Stimulated activated CD4-positive, alpha-beta T cell treated with anti-CD3 and anti-CD28 coated beads, Interleukin-1b, Interleukin-23, amount 100 ng/mL, for 1 hour (primary cell): ENCODE measurements around the gene NAIF1.
A peak's percentile ranks its signal among the peaks of the same experiment; 100 is the strongest.

Experiments used
- DNase-seq, 2 donors: peaks; one replicate each; pipeline ENCODE4 v3.0.0-alpha.2; 2020; ENCODE audit warnings: low read depth in 2 of 2

NAIF1 gene

DNA sequence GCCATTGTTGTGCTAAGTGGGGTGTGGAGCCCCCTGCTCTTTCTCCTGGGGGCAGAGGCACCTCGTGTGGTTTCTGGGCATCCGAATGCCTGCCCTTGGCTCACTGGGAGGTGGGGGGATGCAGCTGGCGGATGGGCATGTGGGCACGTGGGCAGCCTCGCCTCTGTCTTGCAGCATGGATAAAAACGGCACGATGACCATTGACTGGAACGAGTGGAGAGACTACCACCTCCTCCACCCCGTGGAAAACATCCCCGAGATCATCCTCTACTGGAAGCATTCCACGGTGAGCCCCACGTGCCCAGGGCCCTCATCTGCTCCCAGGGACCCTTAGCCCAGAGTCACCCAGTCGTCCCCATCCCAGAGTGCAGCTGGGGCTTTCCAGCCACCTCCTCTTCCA is 35.1 kb upstream of the NAIF1 start:
- DNase-seq, result no peak

DNA sequence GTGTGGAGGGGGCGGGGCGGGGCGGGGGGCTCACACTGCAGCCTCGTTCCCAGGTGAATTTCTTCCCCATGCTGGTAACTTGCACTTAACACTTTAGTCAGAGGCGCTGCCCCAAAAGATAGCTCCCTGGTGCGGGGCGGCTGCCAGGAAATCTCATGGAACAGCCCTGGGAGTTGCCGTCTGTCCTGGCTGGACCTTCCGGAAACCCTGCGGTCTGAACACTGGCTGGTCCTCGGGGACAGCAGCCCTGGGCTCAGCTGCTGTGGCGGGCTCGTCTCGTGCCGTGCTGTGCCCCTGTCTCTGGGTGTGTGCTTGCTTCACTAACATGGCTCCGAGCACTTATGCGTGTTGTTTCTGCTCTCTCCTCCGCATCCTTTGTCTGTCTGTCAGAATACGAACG is 34.6 kb upstream of the NAIF1 start:
- DNase-seq, result no peak

DNA sequence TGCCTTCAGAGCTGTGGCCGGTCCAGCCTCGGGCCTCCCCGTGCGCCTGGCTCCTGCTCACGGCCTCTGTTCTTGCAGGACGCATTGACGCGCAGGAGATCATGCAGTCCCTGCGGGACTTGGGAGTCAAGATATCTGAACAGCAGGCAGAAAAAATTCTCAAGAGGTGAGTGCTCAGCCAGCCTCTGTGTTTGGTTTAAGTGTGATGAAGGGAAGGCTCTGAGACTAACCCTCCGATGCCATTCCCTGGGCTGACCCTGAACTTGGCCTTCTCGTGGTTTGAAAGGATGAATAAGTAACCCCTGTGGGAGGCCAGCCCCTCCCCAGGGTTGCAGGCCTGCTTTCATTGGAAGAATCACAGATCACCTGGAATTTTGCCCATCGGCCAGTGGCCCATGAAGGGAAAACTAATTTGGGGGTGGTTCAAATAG is 34.1 kb upstream of the NAIF1 start:
- DNase-seq, result no peak

DNA sequence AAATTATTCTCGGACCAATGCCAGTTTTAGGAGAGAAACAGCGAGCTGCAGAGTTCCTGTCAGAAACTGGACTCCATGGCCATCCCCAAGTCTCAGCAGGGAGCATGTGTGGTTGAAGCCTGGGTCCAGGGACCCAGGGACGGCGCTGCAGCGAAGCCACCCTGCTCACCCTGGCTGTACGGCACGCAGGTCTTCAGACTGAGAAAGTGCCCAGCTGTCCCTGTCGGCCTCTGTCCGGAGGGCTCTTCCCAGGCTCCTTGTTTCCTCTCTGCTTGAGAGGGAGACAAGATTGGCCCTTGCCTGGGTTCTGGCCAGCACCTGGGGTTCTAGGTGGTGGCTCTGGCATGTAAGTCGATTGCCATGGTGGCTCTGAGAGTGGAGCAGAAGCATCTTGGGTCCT is 33.5 kb upstream of the NAIF1 start:
- DNase-seq, result no peak

DNA sequence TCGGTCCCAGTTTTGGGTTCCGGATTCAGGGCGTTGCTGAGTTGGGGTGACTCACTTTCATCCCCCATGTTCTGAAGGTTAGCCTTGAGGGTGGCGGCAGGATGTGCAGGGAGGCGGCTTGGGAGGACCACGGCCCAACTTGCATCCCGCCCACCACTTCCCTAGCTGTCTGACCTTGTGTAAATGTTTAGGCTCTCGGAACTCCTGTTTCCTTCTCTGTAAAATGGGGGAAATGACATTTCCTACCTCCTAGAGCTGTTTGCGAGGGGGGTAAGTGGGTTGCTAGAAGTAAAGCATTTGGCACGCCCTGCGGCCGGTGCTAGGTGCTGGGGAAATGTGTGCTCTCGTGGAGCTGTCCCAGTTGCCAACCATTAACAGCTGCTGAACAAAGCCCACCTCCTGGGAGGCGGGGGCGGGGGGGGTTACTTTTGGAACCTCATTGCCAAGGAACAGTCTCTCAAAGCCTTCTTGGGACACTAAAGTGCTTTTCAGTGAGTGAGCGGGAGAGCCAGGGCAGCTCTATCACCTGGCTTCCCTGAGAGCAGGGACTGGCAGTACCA is 32.9 kb upstream of the NAIF1 start:
- no peak for DNase-seq

DNA sequence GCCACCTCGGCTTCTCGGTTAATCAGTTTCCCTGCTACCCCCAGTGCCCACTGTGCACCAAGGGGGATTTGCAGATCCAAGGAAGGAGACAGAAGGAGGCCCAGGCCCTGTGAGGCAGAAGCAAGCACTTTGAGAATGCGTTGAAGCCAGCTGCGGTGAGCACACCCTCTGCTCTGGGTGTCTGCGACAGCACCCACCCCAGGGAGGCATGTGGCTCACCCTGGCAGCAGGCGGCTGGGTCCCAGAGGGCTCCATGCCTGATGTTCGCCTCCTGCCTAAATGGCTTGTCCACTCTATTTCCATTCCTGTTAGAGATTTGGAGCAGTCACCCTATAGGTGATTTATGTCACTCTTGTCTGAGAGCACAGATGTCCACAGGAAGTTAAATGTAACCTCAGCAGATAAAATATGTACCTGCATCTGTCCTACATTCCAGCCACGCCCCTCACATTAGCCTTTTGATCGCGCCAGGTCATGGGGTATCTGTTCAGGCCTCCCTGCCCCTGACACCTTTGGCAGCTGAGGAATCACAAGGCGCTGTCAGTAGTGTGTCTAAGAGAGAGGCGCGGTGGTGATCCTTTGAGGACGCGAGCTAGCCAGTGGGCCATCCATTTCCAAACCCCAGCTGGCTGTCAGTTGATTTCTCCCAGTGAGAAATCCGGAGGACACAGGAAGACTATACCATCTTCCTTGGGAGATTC is 32.3 kb upstream of the NAIF1 start:
- no peak for DNase-seq

DNA sequence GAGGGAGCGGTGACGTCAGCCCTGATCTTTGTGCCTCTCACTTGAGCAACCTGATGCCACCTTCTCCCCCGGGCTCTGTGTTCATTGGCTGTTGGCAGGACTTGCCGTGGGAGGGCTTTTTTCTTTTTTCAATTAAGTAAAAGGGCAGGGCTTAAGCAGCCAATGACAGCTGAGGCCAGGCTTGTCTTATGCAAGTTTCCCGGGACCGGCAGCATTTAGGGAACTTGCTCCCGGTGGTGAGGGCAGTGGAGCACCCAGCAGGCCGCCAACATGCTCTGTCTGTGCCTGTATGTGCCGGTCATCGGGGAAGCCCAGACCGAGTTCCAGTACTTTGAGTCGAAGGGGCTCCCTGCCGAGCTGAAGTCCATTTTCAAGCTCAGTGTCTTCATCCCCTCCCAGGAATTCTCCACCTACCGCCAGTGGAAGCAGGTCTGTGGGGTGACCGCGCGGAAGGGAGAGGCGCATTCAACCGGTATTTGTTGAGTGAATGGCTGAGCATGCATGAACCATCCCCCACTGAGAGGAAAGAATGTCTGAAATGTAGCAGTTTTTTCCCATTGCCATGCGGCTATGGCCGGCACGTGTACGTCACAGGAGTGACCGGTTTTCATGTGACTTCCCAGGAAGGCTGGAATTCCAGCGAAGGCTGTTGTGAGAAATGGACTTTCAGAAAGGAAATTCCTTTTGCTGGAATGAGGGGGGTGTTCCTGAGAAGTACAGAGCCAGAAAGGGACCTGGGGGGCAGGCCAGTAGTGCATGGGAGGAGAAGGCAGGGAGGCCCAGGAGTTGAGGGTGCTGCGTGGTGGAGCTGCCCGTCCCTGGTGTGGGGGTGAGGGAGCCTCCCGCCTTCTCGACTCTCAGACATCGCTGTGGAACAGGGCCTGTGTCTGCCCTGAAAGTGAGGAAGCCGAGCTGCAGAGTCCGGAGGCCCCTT is 31.4 kb upstream of the NAIF1 start:
- DNase-seq, result peak in 1 of 2 donors; percentile 21

DNA sequence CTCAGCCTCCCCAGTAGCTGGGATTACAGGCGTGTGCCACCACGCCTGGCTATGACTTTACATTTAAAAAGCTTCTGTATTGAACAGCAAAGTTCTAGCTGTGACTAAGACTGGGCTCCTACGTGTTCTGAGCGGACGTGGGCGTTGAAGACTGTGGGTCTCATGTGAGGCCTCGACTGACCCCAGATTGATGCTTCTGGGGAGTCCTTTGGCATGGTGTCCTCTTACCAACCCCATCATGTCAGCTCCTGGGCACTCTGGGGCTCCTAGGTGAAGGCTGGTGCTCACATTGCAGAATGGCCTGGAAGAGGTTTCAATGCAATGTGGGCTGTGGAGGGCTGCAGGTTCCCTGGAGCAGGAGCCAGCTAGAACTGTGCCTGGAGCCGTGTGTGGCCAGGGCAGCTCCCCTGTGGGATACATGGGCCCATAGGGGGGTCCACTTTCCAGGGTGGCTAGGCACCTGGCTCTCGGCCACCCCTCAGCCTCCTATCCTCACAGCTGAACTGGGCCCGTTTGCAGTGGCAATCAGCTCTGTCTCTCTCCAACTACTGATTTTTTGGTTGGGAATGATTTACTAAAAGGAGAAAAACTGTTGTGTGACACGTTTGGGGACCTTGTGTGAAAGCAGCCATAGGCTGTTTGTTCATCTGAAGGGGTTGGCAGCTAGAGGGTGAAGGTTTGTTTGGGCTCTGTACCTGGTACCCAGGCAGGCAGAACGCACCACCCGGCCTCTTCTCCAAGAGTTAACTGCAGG is 30.6 kb upstream of the NAIF1 start:
- no peak for DNase-seq

DNA sequence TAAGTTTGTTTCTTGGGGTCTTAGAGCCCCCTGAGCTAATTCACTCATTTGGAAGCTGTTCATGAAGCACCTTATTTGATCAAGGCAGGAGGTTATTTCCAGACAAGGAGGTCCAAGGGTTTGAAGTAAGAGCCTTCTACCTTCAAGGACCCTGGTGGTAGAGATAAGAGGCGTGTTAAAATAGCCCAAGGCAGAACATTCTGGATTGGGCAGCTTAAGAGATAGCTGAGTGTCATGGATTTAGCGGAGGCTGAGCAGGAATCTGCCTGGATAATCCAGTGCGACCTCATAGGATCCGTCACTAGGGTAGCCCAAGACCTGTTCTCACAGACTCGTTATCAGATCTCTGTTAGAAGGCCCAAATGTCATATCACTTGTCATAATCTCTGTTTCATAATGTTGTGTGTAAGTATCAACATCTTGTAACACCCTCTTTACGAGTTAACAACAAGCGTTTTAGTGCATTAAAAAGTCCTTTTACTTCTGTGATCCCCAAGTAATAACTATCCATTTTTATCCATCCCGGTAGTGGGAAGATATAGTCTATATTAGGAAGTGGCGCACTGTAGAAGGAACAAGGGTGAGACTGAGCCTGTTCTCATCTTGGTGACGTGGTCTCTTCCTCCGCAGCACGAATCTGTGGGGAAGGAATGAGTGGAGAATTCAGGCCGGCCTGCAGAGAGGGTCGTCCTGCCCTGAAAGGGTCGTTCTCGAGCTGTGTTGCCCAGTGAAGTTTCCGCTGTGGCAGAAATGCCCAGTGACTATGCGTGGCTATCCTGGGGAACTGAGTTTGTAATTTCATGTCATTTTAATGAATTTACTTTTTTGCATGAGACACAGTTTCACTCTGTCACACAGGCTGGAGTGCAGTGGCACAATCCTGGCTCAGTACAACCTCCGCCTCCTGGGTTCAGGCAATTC is 29.8 kb upstream of the NAIF1 start:
- DNase-seq, result no peak

DNA sequence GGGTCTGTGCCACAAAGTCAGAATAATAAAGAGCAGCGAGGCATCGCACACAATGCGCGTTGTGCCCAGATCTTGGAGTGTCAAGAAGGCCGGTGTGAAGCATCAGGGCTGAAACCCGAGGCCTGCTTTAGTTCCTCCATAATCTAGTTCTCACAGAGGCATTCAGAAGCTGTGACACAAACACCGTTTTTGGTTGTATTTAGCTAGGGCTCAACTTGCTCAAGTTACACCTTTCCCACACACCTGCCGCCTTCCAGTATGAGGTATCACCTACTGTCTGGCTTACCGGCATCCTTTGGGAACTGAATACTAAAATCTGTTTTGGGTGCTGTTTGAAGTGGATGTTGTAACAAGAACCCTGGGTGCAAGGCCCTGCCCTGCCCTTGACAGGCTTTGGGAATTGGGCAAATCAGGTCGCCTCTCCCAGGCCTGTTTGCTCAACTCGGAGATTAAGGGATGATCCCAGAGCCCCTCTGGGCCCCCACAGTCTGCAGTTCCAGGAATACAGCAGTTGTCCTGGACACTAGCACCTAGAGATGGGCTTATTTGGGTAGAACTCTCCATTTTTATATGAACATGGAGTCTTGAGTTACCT is 27.9 kb upstream of the NAIF1 start:
- no peak for DNase-seq

DNA sequence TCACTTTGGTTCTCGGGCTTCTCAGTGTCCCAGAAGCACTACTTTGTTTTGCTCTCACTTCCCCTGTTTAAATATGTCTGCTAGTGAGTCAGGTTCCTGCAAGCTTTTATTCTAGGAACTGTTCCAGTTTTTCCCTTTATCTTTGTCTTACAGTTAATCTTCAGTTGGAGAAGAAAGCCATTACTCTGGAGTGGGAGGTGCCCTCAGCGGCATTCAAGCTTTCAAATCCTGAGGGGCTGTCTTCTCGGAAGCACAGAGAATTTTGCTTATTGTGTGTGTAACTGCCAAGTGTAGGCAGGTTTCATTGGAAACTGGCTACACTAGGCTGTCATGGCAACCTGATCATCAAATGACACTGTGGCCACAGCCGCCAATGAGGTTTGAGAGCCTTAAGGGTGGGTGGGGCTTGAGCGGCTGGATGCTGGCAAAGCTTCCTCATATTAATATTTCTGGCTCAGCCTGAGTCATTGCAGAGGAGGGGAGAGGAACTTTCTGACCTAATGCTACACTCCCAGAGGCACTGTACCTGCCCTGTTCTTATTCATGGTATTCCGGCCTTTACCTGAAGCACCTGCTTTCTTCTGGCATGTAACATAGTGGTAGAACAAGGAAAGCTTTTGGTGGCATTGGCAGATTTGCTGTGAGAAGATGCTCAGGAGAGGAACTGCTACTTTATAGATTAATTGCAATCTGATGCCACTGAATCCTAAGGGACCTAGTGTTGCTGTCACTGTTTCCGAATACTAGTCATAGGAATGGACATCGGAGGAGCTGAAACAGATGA is 27.2 kb upstream of the NAIF1 start:
- peak; percentile 21 to 53 for DNase-seq

DNA sequence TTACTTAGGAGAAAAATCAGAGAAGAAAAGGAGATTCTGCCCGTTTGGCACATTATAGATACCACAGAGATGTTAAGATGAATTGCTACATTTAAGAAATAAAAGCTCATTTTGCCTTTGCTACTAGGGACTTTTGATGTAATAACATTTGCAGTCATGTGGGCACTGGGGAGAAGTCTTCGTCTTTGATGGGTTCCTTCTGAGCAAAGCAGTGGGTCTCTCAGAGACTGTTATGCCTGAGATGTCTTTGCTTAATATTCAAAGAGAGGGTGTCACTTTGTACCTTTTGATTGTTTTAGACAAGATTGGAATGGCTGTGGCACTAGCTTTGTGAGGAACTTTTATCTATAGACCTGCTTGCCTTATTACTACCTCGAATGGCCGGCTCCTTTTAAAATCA is 25.9 kb upstream of the NAIF1 start:
- no peak for DNase-seq

DNA sequence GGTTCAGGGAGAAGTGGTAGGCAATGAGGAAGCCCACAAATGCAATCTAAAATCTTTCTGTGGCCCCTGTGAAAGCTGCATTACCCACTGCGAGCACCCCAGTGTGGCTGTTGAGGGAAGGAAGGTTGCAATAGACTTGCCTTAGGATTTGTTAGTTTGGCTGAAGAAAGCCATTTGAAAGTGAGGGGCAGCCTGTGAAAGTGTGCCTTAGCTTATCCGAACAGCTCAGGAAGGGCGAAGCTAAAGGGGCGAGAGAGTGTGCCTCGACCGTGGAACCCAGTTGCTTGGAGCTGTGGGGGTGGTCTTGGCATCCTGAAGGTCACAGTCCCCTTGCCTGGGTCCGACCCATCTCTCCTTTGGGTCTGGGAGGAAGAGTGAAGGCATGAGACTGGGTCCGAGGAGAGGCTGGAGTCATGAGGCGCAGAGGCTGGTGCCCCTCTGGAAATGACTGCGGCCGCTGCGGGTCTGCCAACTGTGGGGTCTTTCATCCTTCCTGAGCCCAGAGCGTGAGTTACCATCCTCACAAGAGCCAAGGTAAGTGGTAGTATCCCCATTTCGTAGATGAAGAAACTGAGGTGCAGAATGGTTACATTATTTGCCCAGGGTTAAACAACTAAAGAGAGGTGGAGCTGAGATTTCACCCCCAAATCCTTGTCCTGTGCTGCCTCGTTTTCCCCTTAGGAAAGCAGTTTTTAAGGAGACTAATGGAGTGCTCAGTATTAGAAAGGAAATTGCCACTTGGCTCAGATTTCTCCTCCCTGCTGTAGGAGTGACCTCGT is 25.3 kb upstream of the NAIF1 start:
- DNase-seq, result no peak

DNA sequence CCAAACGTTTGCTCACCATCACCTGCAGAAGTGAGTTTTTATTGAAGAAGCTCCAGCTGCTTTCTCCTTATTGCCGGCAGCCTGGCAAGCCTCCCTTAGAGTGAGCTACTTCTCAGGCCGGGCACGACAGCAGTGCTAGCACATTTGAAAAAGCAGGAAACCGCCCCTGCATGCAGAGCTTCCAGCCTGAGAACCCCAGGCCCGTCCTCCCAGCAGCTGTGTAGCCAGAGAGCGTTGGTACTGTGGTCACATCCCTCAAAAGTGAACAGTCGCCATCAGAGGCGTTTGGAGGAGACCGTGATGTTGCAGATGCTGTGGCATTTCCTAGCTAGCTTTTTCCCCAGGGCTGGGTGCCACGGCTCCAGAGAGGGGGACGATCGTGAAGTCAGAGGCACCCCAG is 24.5 kb upstream of the NAIF1 start:
- DNase-seq, result no peak

DNA sequence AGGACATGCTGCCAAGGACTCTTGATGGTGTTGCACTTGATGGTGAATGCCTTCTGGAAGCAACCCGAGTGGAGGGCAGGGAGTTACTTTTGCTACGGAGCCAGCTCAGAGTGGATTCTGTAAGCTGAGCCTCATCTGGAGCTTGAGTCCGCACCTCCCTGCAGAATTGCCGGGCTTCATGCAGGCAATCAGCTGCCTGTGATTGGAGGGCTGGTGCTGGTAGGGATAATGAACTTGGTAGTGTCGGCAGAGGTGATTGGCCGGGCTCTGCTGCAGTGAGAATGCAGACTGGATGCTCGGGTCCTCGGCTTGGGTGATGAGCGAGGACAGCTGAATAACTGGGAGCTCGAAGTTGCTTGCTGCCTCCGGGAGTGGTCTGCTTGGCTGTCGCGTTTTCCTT is 24.0 kb upstream of the NAIF1 start:
- DNase-seq, result no peak

DNA sequence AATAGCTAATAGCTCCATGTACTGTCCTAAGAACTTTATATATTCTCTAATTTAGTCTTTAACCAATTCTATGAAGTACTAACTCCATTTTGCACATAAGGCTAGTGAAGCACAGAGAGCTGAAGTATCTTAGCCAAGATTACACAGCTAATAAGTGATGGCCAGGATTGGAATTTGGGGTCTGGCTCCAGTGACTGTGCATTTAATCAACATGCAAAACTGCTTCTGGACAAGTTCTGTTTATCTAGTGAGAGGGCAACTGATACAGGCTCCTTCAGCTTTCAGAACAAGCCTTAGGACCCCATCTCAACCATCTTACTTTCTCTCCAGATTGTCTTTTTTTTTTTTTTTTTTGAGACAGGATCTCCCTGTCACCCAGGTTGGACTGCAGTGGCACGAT is 22.2 kb upstream of the NAIF1 start:
- no peak for DNase-seq

DNA sequence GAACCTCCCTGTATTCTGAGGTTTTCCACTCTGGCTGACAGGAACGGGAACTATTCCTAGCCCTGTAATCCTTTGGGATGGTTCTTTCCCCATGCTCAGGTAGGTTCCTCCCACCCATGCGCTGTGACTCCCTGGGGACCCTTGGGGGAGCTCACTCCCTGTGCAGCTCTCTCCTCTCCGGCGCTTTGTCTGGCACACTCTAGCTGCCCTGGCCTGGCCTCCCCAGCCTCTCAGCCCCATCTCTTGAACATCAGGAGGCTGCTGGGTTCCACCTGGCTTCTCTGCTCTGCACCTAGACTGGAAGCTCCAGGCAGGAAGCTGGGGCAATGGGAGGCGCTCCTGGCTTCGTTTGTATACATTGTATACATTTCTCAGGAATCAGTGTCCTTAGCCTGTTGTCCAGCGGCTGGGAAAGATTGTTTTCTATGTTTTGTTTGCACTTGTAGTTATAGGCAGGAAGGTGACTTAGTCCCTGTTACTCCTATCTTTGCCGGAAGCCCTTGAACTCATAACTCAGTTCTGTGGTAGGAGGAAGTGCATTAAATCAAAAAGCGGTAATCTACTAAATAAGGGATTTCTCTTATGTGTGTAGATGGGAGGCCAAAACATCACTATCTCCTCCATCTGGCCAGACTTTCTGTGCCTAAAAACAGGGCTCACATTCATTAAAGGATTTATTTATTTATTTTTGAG is 21.3 kb upstream of the NAIF1 start:
- no peak for DNase-seq

DNA sequence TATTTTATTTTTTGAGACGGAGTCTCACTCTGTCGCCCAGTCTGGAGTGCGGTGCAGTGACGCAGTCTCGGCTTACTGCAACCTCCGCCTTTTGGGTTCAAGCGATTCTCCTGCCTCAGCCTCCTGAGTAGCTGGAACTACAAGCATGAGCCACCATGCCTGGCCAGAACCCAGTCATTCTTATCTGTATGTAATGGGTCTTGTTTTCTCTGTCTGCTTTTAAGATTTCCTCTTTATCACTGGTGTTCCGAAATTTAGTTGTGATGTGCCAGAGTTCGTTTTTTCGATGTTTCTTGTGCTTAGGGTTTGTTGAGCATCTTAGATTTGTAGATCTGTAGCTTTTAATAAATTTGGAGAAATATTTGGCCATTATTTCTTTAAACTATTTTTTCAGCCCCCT is 20.1 kb upstream of the NAIF1 start:
- DNase-seq, result no peak
